Keratinocyte (primary cell): ENCODE measurements around the gene MYBPHL. TPM values are rescaled to one million over a fixed set of nuclear protein-coding genes. Genes with fewer than 3 reads are reported as not detected.

Experiments
- DNase-seq: peaks from one replicate; pipeline ENCODE4 v3.0.0-alpha.2; 2011; ENCODE audit warnings: low read depth, missing footprints, low spot score
- FAIRE-seq: peaks from 2 replicates; lab custom pipeline; 2011; peaks lifted over from hg19 to GRCh38; lab: Jason Lieb, UNC
- H2AFZ ChIP-seq: 2 replicates; pipeline ENCODE4 v1.6.0; 2012; ENCODE audit warnings: low read length, control low read depth, inconsistent platforms; ENCODE audit not compliant: control insufficient read depth
- H3K27ac ChIP-seq: 2 replicates; pipeline ENCODE4 v1.5.1; 2011; ENCODE audit warnings: low read length; ENCODE audit not compliant: control insufficient read depth, insufficient read depth
- H3K27me3 ChIP-seq: 3 replicates; pipeline ENCODE4 v1.6.0; 2011; ENCODE audit warnings: low read length; ENCODE audit not compliant: control insufficient read depth, insufficient read depth; ENCODE audit errors: extremely low read depth
- H3K36me3 ChIP-seq, 2 experiments: 2 replicates in 1 of 2; 3 replicates in 1 of 2; pipeline ENCODE4 v1.5.1; 2011; ENCODE audit warnings: low read length in 2 of 2, mild to moderate bottlenecking in 1 of 2; ENCODE audit not compliant: control insufficient read depth in 2 of 2, insufficient read depth in 2 of 2; ENCODE audit errors: extremely low read depth in 1 of 2
- H3K4me1 ChIP-seq: 3 replicates; pipeline ENCODE4 v1.5.1; 2011; ENCODE audit warnings: low read length; ENCODE audit not compliant: control insufficient read depth, insufficient read depth; ENCODE audit errors: extremely low read depth
- H3K4me2 ChIP-seq: 3 replicates; pipeline ENCODE4 v1.6.0; 2011; ENCODE audit warnings: low read depth, low read length; ENCODE audit not compliant: control insufficient read depth, insufficient read depth; ENCODE audit errors: extremely low read depth
- H3K4me3 ChIP-seq, 3 experiments: fragments of 200-600 bp in 1 of 3; sonication (generic) in 1 of 3; 2 replicates in 2 of 3; 3 replicates in 1 of 3; pipeline ENCODE4 v1.5.1; 2011 to 2016; ENCODE audit warnings: low read length in 3 of 3, mild to moderate bottlenecking in 3 of 3, control low read depth in 2 of 3, inconsistent platforms in 1 of 3, low read depth in 1 of 3, mixed read lengths in 1 of 3, mixed run types in 1 of 3, moderate library complexity in 1 of 3; ENCODE audit not compliant: control insufficient read depth in 2 of 3, insufficient read depth in 2 of 3; ENCODE audit errors: extremely low read depth in 1 of 3
- H3K79me2 ChIP-seq: 2 replicates; pipeline ENCODE4 v1.6.0; 2012; ENCODE audit warnings: low read length; ENCODE audit not compliant: control insufficient read depth, insufficient read depth
- H3K9ac ChIP-seq: 3 replicates; pipeline ENCODE4 v1.6.0; 2011; ENCODE audit warnings: low read length; ENCODE audit not compliant: control insufficient read depth, insufficient read depth; ENCODE audit errors: extremely low read depth
- H3K9me1 ChIP-seq: 3 replicates; pipeline ENCODE4 v1.6.0; 2011; ENCODE audit warnings: low read length; ENCODE audit not compliant: control insufficient read depth, insufficient read depth; ENCODE audit errors: extremely low read depth
- H3K9me3 ChIP-seq: 2 replicates; pipeline ENCODE4 v1.5.1; 2012; ENCODE audit warnings: low read depth, low read length; ENCODE audit not compliant: control insufficient read depth
- H4K20me1 ChIP-seq: 3 replicates; pipeline ENCODE4 v1.6.0; 2011; ENCODE audit warnings: low read length; ENCODE audit not compliant: control insufficient read depth, insufficient read depth; ENCODE audit errors: extremely low read depth
- CTCF ChIP-seq, 3 experiments: IDR thresholded peaks in 1 of 3; conservative IDR thresholded peaks in 1 of 3; optimal IDR thresholded peaks in 1 of 3; 2 replicates in 2 of 3; 3 replicates in 1 of 3; pipeline versions ENCODE3 to v1.5.1; 2011; ENCODE audit warnings: low read length in 3 of 3, mild to moderate bottlenecking in 3 of 3, moderate library complexity in 2 of 3, control low read depth in 1 of 3, inconsistent platforms in 1 of 3; ENCODE audit not compliant: insufficient read depth in 2 of 3; ENCODE audit errors: extremely low read depth in 1 of 3
- EZH2 ChIP-seq: IDR thresholded peaks from one replicate; pipeline ENCODE4 v1.6.1; 2012; ENCODE audit warnings: inconsistent platforms, mild to moderate bottlenecking, low read length, moderate library complexity
- dilution Hi-C: fragments of 300-500 bp; cut with MboI; formaldehyde crosslinking; loops from one replicate; pipeline ENCODE4 v1.7.0; 2020; ENCODE audit warnings: low sequenced_read_pairs; ENCODE audit not compliant: extremely low pct_ligation_motif_present
- polyA plus RNA-seq, 5 experiments: library from polyadenylated mRNA; depleted of rRNA in 3 of 5; stranded (reverse) in 3 of 5; stranded (forward) in 1 of 5; unstranded in 1 of 5; fragments of >200 nt; gene quantifications; 1 replicate in 1 of 5; 2 replicates in 3 of 5; 3 replicates in 1 of 5; pipeline versions ENCODE4 v1.2.1 to v1.2.3, GENCODE V29; 2011 to 2012; ENCODE audit warnings: missing spikeins in 2 of 5, low read depth in 1 of 5, low replicate concordance in 1 of 5

Gene MYBPHL
- polyA plus RNA-seq, 1 donor (not counting 4 experiments of a cell fraction or from before 2014, with no cell fraction given), result 1.1 TPM

- no peak overlapping the region for H2AFZ ChIP-seq
- H3K79me2 ChIP-seq, result no peaks in the 10 kb centered on the region
- no peak for FAIRE-seq
- no peaks in the 10 kb centered on the region for H3K9me3 ChIP-seq
- H3K9ac ChIP-seq, result no peak overlapping the region
- no peaks in the 10 kb centered on the region for H3K36me3 ChIP-seq
- H3K27me3 ChIP-seq, result no peaks in the 10 kb centered on the region
- no peaks in the 10 kb centered on the region for H3K9me1 ChIP-seq
- no peak overlapping the region for H3K4me3 ChIP-seq
- no peaks in the 10 kb centered on the region for H4K20me1 ChIP-seq
- H3K4me1 ChIP-seq, result no peaks in the 10 kb centered on the region
- TF ChIP-seq CTCF (optimal IDR thresholded peaks at IDR 0.05 in 1 of 3, IDR thresholded peaks at IDR 0.05 in 1 of 3, conservative IDR thresholded peaks at IDR 0.05 in 1 of 3; ENCODE audit: extremely low read depth in 1 of 3, insufficient read depth in 2 of 3, low read length in 3 of 3), result no peak
- TF ChIP-seq EZH2, result no peak
- DNase-seq, result no peak
- H3K4me2 ChIP-seq, result no peak overlapping the region
- no peak overlapping the region for H3K27ac ChIP-seq
- dilution Hi-C loops, result no loop called here
These were observed 12.3 kb upstream of the MYBPHL start for GRCh38 chr1:109319114-109319513.

- Histone ChIP-seq H3K4me3 (no peak overlapping the region), H3K4me1 (no peaks in the 10 kb centered on the region), H3K9me3 (no peaks in the 10 kb centered on the region), H3K27me3 (no peaks in the 10 kb centered on the region), H3K9me1 (no peaks in the 10 kb centered on the region), H3K27ac (no peak overlapping the region), H2AFZ (no peak overlapping the region), H3K79me2 (no peaks in the 10 kb centered on the region), H3K4me2 (no peak overlapping the region), H3K9ac (no peak overlapping the region), H4K20me1 (no peaks in the 10 kb centered on the region), H3K36me3 (no peaks in the 10 kb centered on the region)
- no peak for DNase-seq
- dilution Hi-C loops, result no loop called here
- no peak for TF ChIP-seq EZH2
- TF ChIP-seq CTCF (optimal IDR thresholded peaks at IDR 0.05 in 1 of 3, IDR thresholded peaks at IDR 0.05 in 1 of 3, conservative IDR thresholded peaks at IDR 0.05 in 1 of 3; ENCODE audit: extremely low read depth in 1 of 3, insufficient read depth in 2 of 3, low read length in 3 of 3), result no peak
- FAIRE-seq, result no peak
These were observed 9.7 kb upstream of the MYBPHL start for GRCh38 chr1:109316506-109316905.
